GM19467 (cell line): Measurements from ENCODE around the gene PEX14.

ENCODE experiments used
- ATAC-seq: cut with Tn5 transposase; IDR thresholded peaks from one replicate; pipeline ENCODE4 v1.9.1; 2021; ENCODE audit warnings: mild to moderate bottlenecking, moderate library complexity; ENCODE audit not compliant: unreplicated experiment

Gene PEX14

GRCh38 chr1:10631121-10631810 is 156.5 kb downstream of the PEX14 start:
- no peak for ATAC-seq

- no peak for ATAC-seq
These were observed 157.3 kb downstream of the PEX14 start for GRCh38 chr1:10631811-10632593.

GRCh38 chr1:10632691-10633090 is 157.9 kb downstream of the PEX14 start:
- no peak for ATAC-seq

- no peak for ATAC-seq
These were observed 158.7 kb downstream of the PEX14 start for GRCh38 chr1:10633416-10633815.

GRCh38 chr1:10634075-10634427 is 159.3 kb downstream of the PEX14 start:
- ATAC-seq = no peak

- no peak for ATAC-seq
These were observed 159.8 kb downstream of the PEX14 start for GRCh38 chr1:10634428-10635084.

GRCh38 chr1:10635085-10635896 is 160.5 kb downstream of the PEX14 start:
- no peak for ATAC-seq

- no peak for ATAC-seq
These were observed 161.2 kb downstream of the PEX14 start for GRCh38 chr1:10635992-10636391.

GRCh38 chr1:10637400-10637799 is 162.7 kb downstream of the PEX14 start:
- ATAC-seq = no peak

- no peak for ATAC-seq
These were observed 163.2 kb downstream of the PEX14 start for GRCh38 chr1:10637834-10638558.

GRCh38 chr1:10638559-10639005 is 163.8 kb downstream of the PEX14 start:
- no peak for ATAC-seq

- no peak for ATAC-seq
These were observed 164.4 kb downstream of the PEX14 start for GRCh38 chr1:10639011-10639774.

GRCh38 chr1:10639775-10640578 is 165.2 kb downstream of the PEX14 start:
- ATAC-seq = no peak

- ATAC-seq = no peak
These were observed 166.2 kb downstream of the PEX14 start for GRCh38 chr1:10640843-10641553.

- ATAC-seq = no peak
These were observed 167.2 kb downstream of the PEX14 start for GRCh38 chr1:10641976-10642375.

GRCh38 chr1:10642403-10643080 is 167.8 kb downstream of the PEX14 start:
- no peak for ATAC-seq

- no peak for ATAC-seq
These were observed 169.0 kb downstream of the PEX14 start for GRCh38 chr1:10643607-10644306.
